ENCODE results near the gene SHPK.

The SHPK gene

GRCh38 chr17:3641014-3641413 lies 5.0 kb upstream of the SHPK start:
- no peak overlapping the region for H3K4me3 ChIP-seq (ENCODE audit: low read length)
- no peak for DNase-seq (ENCODE audit: low read depth)
- TF ChIP-seq, protein P1, sequence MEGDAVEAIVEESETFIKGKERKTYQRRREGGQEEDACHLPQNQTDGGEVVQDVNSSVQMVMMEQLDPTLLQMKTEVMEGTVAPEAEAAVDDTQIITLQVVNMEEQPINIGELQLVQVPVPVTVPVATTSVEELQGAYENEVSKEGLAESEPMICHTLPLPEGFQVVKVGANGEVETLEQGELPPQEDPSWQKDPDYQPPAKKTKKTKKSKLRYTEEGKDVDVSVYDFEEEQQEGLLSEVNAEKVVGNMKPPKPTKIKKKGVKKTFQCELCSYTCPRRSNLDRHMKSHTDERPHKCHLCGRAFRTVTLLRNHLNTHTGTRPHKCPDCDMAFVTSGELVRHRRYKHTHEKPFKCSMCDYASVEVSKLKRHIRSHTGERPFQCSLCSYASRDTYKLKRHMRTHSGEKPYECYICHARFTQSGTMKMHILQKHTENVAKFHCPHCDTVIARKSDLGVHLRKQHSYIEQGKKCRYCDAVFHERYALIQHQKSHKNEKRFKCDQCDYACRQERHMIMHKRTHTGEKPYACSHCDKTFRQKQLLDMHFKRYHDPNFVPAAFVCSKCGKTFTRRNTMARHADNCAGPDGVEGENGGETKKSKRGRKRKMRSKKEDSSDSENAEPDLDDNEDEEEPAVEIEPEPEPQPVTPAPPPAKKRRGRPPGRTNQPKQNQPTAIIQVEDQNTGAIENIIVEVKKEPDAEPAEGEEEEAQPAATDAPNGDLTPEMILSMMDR (conservative IDR thresholded peaks at IDR 0.05; ENCODE audit: low read depth, low read length): no peak

GRCh38 chr17:3639981-3640596 lies 4.0 kb upstream of the SHPK start:
- TF ChIP-seq, protein P1 (conservative IDR thresholded peaks at IDR 0.05; ENCODE audit: low read depth, low read length): no peak
- no peak for DNase-seq (ENCODE audit: low read depth)
- no peak overlapping the region for H3K4me3 ChIP-seq (ENCODE audit: low read length)

DNA sequence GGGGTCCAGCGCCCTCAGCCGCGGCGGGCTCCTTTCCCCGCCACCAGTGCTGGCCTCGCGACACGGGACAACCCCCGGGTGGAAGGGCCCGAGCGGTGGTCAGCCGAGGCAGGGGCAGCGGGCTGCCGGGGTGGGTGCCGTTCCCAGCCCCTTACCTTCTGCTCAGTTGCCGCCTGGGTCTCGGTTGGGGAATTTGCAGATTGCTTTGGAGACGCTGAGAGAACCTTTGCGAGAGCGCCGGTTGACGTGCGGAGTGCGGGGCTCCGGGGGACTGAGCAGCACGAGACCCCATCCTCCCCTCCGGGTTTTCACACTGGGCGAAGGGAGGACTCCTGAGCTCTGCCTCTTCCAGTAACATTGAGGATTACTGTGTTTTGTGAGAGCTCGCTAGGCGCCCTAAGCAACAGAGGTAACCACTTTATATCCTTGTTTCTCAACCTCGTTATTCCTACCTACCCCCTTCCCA lies 891 bp upstream of the SHPK start:
- no peak for DNase-seq (ENCODE audit: low read depth)
- TF ChIP-seq, protein P1 (conservative IDR thresholded peaks at IDR 0.05; ENCODE audit: low read depth, low read length): no peak
- peak overlapping the region; percentile 86 for H3K4me3 ChIP-seq (ENCODE audit: low read length)

DNA sequence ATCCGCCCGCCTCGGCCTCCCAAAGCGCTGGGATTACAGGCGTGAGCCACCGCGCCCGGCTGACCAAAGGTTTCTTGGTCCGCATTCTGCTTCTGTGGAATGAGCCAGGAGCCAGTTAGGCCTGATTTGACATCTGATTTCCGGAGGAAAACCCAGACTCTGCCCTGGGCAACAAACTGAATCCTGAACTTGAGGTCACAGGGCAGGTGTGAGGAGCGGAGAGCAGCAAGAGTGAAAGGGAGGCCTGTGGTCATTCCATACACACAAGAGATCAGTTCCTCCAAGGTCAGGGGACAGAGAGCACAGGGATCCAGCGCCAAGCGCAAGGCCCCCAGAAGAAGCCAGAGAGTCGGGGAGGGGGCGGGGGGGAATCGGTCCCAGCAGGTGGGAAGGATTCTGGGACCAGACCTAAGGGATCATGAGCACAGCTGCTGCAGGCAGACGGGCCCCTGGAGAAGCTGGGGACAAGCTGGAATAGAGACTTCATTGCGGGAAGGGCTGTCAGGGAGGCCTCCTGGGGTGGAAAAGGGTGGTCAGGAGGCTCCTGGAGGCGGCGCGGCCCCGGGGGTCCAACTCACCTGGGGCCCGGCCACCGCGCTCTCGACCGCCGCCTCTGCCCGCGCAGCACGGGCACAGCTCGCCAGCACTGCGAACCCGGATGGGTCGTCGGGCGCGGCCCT lies 436 bp downstream of the SHPK start:
- TF ChIP-seq, protein P1 (conservative IDR thresholded peaks at IDR 0.05; ENCODE audit: low read depth, low read length): no peak
- peak overlapping the region; percentile 86 for H3K4me3 ChIP-seq (ENCODE audit: low read length)
- no peak for DNase-seq (ENCODE audit: low read depth)

GRCh38 chr17:3632287-3632686 lies 3.8 kb downstream of the SHPK start:
- H3K4me3 ChIP-seq (ENCODE audit: low read length): no peak overlapping the region
- no peak for DNase-seq (ENCODE audit: low read depth)
- TF ChIP-seq, protein P1 (conservative IDR thresholded peaks at IDR 0.05; ENCODE audit: low read depth, low read length): no peak

DNA sequence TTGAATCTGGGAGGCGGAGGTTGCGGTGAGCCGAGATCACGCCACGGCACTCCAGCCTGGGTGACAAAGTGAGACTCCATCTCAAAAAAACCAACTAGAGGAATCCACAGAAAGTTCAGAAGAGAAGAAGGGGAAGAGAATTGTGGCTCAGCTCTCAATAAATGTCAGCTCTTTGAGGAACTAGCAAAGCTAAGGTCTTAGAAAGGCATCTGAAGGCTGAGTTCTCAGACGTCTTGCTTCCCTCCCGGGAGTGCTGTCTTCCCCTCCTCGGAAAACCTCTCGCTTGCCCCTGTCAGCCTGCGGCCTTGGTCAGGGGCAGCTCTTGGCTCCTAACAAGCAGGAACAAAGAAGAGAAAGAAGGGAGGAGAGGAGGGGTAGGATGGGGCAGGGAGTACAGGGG lies 5.3 kb downstream of the SHPK start:
- no peak for DNase-seq (ENCODE audit: low read depth)
- TF ChIP-seq, protein P1 (conservative IDR thresholded peaks at IDR 0.05; ENCODE audit: low read depth, low read length): no peak
- no peak overlapping the region for H3K4me3 ChIP-seq (ENCODE audit: low read length)

DNA sequence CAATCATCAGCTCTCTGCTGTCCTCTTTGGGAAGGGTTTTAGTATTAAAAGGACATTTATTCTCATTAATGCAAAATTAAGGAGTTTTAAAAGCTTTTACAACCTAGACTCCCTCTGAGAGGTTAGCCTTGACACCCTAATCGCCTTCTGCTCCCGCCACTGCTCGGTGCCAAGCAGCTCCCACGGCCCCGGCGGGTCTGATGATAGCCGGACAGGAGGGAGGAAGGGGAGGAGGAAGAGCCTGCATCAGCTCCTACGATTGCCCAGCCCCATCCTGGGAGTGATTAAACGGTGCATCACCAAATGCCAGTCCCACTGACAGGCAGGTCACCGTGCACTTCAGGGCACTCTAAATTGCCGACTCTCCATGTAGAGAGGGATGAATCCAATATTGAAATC lies 8.3 kb downstream of the SHPK start:
- no peak overlapping the region for H3K4me3 ChIP-seq (ENCODE audit: low read length)
- DNase-seq (ENCODE audit: low read depth): no peak
- TF ChIP-seq, protein P1 (conservative IDR thresholded peaks at IDR 0.05; ENCODE audit: low read depth, low read length): no peak
